NCI-H2227 (cell line): ENCODE measurements around the gene PPP1R1B.
"Not testable (repeated sequence)": the region's sequence is repeated elsewhere in the genome, so short reads cannot be mapped to it uniquely, and the experiment has no call there.

Experiments used
- DNase-seq: peaks from one replicate; lab custom pipeline; 2025; ENCODE audit not compliant: unreplicated experiment; lab: John Stamatoyannopoulos, UW

PPP1R1B gene

DNA sequence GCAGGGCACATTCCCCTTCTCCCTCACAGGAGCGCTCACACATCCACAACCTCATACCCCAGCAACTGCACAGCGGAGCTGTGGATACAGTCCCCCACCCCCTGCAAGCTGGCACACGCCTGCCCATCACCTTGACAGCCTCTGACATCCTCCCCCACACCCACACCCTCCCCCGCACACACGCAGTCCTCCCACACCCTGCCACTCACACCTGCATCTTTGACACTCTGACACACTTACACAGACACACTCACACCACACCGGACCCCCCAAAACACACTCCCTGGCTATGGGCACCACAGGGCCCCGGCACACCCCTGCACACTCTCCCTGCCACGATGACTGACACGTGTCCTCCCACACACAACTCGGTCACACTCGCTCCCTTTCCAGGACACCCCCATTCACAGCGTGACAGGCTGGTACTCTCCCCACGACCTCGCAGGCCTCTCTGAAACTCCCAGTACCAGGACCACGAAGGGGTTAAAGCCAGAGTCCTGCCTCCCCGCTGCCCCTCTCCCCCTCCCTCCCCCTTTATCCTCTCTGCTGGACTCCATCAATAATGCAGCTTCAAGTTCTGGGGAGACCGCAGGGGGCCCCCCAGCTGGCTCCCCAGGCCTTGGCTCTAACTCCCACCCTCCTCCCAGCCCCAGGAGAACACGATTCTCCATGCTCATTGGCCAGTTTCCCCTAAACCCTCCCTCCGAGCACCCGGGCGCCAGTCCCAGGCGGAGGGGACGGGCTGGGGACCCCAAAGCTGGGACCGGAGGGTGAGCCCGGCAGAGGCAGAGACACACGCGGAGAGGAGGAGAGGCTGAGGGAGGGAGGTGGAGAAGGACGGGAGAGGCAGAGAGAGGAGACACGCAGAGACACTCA, at the start of gene PPP1R1B:
TSS of gene PPP1R1B (plus strand) at position 782 of the 876 bp plus-strand sequence. CDS start 441 bp downstream, outside the sequence.
- DNase-seq, result peak; percentile 31

DNA sequence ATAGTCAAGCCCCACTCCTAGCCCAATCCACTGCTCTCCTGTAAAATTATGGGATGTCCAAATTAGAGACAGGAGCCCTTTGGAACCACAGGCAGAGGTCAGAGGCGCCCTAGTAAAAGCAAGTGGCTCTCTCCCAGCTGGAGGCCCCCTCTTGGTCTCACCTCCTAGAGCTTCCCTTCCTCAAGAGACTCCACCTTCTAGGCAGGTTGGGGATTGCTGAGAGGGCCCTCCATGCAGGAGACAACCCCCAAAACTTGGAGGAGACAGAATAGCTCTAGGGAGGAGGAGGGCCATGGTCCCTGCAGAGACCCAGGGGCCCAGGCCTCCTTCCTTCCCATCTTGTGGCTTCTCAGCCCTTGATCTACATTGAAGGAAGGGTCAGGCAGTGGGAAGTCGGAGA, 48.5 kb upstream of the PPP1R1B start:
- no peak for DNase-seq

DNA sequence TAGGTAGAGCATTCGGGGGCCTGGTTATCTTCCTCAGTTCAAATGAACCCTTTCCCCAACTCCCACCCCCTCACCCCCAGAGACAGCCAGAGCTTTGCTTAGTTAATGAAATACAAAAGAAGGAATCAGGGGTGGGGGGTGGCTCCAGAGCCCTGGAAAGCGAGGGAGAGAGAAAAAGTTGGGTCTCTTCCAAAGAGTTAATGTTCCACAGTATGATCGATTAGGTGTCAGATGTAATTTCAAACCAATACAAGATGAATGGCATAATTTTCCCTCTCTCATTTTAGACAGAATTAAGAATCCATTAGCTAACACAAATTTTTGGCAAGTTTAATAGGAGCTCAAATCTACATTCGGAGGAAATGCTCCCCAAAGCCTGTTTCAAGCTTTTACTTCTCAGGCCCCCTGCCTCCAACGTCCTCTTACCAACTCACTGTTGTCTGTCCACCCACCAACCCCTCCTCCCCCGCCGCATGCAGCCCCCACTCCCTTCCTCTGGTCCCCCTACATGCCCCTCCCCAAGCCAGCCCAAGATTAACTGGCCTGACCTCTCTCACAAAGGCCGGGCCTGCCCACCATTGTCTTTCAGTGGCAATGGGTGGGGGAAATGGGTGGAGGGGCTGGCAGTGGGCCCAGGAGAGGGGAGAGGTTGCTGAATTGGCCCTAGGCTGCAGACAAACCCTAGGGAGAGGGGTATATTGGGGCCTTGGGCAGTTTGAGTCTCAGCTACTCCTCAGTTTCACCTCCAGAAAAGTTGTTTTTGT, 47.3 kb upstream of the PPP1R1B start:
- no peak for DNase-seq

DNA sequence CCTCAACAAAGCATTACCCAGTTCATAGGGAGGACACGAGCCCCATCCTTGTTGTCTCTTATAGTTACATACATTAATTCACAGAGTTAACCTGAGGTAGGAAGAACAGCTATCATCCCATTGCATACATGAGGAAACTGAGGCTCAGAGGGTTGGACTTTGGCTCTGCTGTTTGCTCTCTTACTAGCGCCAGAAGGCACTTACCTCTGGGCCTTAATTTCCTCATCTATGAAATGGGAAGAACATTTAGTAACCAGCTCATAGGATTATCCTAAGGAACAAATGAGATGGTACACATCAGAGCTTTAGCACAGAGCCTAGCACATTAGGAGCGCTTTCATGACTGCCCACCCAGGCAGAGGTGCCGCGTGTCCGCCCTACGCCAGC, 46.7 kb upstream of the PPP1R1B start:
- DNase-seq, result no peak

DNA sequence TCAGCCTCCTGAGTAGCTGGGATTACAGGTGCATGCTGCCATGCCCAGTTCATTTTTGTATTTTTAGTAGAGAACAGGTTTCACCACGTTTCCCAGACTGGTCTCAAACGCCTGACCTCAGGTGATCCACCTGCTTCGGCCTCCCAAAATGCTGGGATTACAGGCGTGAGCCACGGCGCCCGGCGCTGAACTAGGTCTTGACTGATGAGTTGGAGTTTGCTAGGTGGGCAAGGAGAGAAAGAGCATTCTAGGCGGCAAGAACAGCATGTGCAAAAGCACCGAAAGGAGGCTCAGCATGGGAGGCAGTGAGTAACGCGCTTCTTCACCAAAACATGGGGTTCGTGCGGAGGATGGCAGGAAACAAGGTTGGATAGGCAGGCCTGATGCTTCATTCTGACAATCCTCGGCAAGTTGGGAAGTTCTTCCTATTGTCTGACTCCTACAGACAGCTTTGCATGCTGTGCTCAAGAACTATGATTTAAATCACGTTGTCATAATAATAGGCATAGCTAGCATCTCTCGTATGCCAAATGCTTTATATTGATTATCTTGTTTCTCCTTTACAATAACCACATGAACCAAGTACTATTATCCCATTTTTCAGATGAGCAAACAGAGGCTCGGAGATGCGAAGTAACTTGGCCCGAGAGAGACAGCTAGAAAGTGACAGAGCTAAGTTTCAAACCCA, 45.5 kb upstream of the PPP1R1B start:
- no peak for DNase-seq

DNA sequence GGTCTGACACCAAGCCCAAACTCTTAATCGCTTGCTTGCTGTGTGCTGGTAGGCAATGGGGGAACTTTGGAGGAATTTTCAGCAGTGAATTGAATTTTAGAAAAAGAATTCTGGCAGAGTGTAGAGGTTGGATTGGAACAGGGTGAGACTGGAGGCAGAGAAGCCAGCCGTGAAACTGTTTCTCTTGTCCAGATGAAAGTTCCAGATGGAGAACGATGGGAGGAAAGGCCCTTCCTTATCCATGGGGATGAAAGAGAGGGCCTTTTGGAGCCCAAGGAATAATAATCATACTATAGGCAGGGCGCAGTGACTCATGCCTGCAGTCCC, 45.0 kb upstream of the PPP1R1B start:
- no peak for DNase-seq

DNA sequence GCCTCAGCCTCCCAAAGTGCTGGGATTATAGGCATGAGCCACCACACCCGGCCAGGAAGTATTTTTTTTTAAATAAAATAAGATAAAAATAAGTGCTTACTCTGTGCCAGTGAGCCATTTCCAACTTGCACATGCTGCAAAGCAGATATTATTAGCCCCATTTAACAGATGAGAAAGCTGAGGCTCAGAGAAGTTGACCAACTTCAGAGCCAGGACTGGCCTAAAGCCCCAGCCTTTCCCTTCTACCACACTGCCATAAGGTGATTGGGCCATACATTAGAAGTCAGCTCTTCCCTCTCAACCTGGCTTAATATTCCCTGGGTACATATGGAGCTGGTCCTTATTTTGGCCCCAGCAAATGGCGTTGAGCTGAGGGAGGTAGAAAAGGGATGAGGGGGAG, 44.1 kb upstream of the PPP1R1B start:
- no peak for DNase-seq

DNA sequence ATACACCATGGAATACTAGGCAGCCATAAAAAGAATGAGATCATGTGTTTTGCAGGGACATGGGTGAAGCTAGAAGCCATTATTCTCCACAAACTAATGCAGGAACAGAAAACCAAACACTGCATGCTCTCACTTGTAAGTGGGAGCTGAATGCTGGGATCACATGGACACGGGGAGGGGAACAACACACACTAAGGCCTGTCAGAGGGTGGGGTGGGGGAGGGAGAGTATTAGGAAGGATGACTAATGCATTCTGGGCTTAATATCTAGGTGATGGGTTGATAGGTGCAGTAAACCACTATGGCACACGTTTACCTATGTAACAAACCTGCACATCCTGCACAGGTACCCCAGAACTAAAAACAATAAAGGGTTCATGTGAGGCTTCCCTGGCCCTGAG, 36.6 kb upstream of the PPP1R1B start:
- not testable (repeated sequence) for DNase-seq

DNA sequence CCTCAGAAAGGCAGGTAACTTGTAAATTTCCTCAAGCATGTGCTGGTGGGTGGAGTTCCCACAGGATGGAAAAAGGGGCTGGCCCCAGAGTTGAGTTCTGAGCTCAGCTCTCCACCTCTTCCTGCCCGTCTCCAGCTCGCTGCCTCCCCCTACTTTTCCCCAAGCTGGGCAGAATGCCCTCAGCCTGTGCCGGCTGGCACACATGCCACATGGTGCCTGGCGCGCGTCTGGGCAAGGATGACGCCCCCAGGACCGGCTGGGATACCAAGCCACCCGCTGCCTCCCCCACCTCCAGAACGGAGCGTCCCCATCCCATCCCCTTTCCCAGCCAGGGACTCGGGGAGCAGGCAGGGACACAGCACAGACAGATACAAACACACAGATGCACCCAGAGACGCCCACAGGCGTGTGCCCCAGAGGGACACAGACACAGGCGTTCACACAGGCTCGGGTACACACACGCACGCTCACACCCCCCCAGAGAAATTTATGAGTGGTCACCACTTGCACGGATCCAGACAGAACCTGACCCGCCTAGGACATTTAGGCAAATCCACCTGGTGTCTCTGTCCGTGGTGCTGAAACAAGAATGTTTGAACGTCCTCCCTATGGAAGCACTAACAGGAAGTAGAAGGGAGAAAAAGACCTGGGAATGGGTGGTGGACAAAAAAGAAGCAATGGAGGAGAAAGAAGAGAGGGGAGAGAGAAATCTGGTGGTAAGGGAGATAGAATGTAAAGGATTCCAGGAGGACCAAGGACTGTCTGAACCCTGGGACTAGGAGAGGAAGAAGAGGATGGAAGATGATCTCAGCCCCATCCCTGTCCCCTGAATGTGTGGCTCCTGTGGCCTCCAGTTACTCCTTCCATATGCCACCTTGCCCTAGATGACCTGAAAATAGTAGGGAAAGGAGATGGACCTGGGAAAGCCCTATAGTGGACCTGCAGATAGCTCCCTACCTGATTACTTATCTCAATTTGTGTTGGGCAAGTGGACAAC, 34.5 kb upstream of the PPP1R1B start:
- no peak for DNase-seq

DNA sequence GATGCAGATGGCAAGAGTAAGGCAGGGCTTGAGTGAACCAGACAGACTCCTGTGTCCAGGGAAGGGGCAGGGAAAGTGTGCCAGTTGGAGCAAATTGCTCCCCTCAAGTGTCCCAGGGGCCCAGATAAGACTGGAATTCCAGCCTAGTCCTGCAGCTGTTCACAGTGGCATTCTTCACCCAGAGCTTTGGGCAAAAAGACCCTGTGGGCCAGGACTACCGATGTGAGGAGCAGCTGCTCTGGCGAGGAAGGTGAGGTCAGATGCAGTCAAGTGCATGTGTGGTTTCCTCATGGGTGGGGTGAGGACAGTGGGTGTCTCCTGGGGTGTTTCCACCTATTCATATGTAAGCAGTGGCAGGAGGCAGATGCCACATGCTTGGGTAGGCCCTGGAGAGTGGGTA, 33.4 kb upstream of the PPP1R1B start:
- no peak for DNase-seq

DNA sequence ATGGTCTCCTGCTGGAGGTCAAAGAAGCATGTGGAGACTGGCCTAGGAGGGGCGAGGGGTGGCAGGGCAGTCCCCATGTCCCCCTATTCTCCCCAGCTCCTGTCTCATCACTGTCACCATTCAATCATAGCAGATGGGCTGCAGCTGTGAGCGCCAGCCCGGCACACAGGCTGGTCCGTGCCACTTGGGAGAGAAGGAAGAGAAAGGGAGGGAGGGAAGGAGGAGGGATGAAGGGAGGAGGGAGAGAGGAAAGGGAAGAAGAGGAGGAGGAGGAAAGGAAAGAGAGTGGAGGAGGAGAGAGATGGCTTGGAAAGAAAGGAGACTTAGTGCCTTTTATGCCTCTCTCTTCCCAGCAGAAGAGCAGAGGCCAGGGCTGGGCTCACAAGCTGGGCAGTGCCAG, 31.5 kb upstream of the PPP1R1B start:
- DNase-seq, result no peak

DNA sequence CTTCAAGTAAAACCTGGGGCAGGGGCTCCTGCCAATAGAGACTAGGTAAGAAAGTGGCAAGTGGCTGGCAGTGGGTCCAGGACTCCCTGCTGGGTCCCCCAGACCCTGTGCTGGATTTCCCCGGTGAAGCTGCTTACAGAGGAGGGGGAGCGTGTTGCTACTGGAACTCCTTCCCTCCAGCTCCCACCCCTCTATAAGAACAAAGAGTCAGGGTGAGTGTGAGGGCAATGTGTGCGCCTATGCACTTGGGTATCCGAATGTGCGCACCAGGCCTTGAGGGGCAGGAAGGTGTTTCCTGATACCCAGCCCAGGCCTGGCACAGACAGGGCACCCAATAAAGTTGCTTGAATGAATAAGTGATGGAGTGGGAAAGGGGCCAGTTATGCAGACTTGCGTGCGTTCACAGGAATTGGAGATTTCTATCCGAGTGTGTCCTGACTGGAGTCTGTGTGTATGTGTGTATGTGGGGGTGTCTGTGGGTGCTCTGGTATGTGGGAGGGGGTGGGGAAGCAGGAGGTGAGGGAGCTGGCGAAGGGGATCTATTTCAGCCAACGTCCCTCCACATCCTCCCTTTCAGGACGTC, 30.7 kb upstream of the PPP1R1B start:
- DNase-seq, result no peak

DNA sequence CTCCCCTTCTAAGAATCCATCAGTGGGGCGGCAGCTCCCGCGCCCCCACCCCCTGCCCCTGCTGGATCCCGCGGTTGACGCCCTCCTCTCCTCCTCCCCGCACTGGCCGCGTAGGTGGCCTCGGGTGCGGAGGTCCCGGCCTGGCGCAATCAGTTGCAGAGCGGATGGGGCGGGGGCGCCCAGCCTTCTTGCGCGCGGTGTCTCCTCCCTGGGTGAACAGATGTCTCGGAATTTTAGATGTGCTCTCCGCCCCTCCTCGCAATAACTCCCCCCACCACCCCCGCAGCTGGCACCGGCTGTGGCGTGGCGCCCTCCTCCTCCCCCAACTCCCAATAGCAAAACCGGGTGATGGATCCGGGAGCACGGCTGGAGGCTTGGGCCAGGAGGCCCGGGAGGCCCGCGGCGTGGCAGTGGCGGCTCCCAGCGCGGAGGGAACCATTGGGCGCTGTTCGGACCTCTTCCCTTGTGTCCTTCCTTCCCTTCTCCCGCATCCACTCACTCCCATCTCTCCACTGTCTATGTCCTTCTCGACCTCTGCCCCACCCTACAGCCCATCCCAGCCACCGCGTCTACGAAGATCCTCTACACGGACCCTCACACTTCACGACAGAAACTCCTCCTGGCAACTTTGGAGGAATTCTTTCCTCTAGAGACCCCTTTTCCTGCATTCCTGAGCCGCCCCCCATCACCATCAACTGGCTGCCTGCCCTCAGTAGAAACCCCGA, 30.0 kb upstream of the PPP1R1B start:
- DNase-seq, result no peak

DNA sequence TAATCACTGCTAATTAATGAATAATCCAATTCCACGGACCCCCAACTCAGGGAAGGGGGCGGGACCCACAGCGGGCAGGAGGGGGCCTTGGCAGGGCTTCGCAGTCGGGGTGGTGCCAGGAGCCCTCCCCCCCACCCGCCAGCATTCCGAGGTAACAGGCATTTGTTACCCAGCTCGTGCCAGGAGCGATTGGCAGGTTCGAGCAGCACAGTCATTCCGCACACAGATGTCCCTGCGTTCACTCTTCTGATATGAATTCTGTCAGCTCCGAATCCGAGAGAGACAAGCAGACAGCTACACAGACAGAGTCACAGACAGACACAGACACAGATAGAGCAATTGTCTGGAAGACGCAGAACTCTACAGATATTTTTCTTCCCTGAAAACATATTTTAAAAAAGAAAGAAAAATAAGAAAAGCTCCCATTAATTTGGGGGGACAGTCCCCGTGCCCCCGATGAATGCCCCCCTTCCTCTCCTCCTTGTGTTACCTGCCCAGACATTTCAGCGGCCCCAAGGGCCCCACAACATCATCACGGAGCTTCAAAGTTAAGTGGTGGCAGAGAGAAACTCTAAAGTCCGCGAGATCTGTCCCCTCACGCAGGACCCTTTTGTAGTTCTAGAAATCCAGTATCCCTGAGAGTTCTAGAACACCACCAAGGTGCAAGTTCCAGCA, 29.2 kb upstream of the PPP1R1B start:
- no peak for DNase-seq

DNA sequence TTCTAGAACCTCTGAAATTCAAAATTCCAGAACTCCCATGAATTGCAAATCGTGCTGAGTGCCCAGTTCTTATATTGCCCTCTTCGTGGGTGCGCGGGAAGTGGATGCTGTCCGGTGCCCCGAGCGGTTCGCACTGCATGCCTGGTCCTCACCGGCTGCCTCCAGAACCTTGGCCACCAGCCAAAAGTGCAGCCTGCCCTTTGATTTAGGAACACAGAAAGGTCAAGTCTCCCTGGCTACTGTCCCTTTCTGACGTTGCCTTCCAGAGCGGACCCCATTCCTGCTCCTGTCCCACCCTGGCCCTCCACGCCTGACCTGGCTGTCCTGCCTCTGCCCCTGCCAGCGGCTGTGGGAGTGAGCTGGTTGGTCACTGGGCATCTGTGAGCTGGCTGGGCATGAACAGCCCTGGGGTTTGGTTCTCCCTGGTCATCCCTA, 28.7 kb upstream of the PPP1R1B start:
- no peak for DNase-seq

DNA sequence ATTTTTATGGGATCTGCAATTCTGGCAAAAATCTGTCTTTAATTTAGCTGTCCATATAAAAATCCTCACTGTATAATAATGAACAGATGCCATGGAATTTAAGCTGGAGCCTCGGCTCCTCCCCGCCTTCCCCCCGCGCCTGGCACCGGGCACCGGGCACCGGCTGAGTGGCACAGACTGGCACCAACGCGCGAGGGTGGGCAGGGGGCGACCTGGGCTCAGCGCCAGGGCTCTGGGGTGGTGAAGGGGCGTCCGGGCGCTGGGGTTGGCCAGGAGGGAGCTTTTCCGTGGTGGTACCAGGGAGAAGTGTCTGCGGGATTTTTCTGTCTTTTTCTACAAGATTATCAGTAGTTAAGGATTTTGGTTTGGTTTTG, 28.1 kb upstream of the PPP1R1B start:
- DNase-seq, result no peak

DNA sequence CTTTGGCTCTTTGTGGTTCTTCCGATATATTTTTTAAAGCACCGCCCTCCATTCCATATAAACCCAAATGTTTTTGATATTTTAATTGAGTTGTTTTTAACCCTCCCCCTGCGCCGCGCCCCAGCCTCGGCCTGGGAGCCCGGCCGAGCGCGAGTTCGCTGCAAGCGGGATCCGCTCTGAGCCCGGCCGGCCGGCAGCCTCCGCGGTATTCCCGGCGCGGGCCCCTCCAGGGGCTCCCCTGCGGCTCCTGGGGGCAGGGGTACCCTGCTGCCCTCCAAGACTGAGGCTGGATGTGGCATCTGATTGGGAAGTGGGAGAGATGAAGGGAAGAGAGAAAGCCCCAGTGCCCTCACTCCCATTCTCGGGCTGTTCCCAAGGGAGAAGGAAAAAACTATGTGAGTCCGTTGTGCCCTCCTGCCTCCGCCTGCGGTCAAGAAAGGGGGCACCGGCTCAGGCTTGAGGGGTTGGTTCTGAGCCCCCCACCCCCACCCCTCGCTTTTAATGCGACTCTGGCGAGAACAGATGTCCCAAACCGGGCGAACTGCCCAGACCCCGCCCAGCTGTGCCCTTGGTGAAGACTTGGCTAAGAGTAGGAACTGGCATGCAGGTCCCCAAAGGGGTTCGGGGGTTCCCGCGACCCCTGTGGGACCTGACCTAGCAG, 27.6 kb upstream of the PPP1R1B start:
- DNase-seq, result no peak

DNA sequence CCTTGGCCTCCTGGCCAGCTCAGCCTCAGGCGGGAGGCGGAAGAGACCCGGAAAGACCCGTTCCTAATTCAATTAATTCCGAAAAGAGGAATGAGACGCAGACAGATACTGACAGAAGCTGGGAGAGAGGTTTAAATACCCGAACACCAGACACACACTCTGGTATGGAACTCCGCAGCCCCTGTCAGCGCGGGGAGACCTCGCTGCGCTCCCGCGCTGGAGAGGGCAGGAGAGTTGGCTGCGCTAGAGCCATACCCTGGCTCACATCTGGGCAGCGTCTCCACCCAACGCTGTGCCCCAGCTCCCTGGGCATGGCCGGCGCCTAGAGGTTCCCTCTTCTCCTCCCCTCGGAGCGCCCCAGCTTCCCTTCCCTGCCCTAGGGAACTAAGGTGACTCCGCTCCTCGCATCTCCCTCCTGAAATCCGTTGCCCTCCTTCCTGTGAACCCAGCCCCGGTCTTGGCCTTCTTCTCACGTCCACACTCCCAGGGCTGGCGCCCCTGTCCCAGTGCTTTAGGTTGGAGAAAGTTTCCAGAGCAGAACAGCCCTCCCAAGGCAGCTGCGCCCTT, 27.0 kb upstream of the PPP1R1B start:
- no peak for DNase-seq
